Endothelial cell of umbilical vein (primary cell): ENCODE results near the gene ASS1. TPM values are rescaled to one million over a fixed set of nuclear protein-coding genes. Genes with fewer than 3 reads are reported as not detected.

Experiments
- BruUV-seq: library from RNA; stranded (reverse); fragments of 400-500 nt; replicated peaks from 2 replicates; lab custom pipeline; 2021; lab: Mats Ljungman, UMichigan
- CTCF ChIA-PET: fragments of 300-600, 350-600 bp; sonication (Branson Sonifier 250); formaldehyde crosslinking; loops from one replicate; lab custom pipeline; 2021; ENCODE audit warnings: antibody characterized with exemption, inconsistent platforms; lab: Charles Lee
- POLR2A ChIA-PET: fragments of 300-600, 350-600 bp; sonication (Branson Sonifier 250); formaldehyde crosslinking; loops from one replicate; lab custom pipeline; 2021; ENCODE audit warnings: antibody characterized with exemption, inconsistent platforms; lab: Charles Lee
- DNase-seq: peaks from one replicate; pipeline ENCODE4 v3.0.0-alpha.2; 2011; ENCODE audit warnings: low read depth, low spot score
- FAIRE-seq: peaks from 2 replicates; lab custom pipeline; 2011; peaks lifted over from hg19 to GRCh38; lab: Jason Lieb, UNC
- H2AFZ ChIP-seq: 2 replicates; pipeline ENCODE4 v1.6.0; 2012; ENCODE audit warnings: low read depth, low read length, control low read depth, inconsistent platforms
- H3K27ac ChIP-seq: 2 replicates; pipeline ENCODE4 v1.5.1; 2011; ENCODE audit warnings: low read depth, mild to moderate bottlenecking, control low read depth, low read length, moderate library complexity; ENCODE audit not compliant: insufficient read depth
- H3K27me3 ChIP-seq, 2 experiments: 2 replicates each; pipeline versions ENCODE4 v1.6.0 to v1.6.1; 2011; ENCODE audit warnings: low read length in 2 of 2, mixed read lengths in 1 of 2; ENCODE audit not compliant: control insufficient read depth in 2 of 2, insufficient read depth in 2 of 2
- H3K36me3 ChIP-seq, 2 experiments: 2 replicates in 1 of 2; 3 replicates in 1 of 2; pipeline ENCODE4 v1.5.1; 2011; ENCODE audit warnings: low read length in 2 of 2, mild to moderate bottlenecking in 1 of 2, moderate library complexity in 1 of 2; ENCODE audit not compliant: control insufficient read depth in 2 of 2, insufficient read depth in 2 of 2; ENCODE audit errors: extremely low read depth in 1 of 2
- H3K4me1 ChIP-seq: 3 replicates; pipeline ENCODE4 v1.5.1; 2011; ENCODE audit warnings: mild to moderate bottlenecking, low read length; ENCODE audit not compliant: control insufficient read depth, insufficient read depth; ENCODE audit errors: extremely low read depth
- H3K4me2 ChIP-seq: 2 replicates; pipeline ENCODE4 v1.6.1; 2011; ENCODE audit warnings: low read length, control low read depth, mixed read lengths; ENCODE audit not compliant: insufficient read depth
- H3K4me3 ChIP-seq, 3 experiments: fragments of 200-600 bp in 1 of 3; sonication (generic), shearing (Covaris generic) in 1 of 3; replicated peaks in 1 of 3; 2 replicates each; pipeline ENCODE4 v1.5.1; 2011 to 2016; ENCODE audit warnings: control low read depth in 3 of 3, low read length in 3 of 3, mild to moderate bottlenecking in 2 of 3, inconsistent platforms in 1 of 3, low read depth in 1 of 3, moderate library complexity in 1 of 3; ENCODE audit not compliant: insufficient read depth in 1 of 3
- H3K79me2 ChIP-seq: 2 replicates; pipeline ENCODE4 v1.6.0; 2012; ENCODE audit warnings: low read length, inconsistent platforms; ENCODE audit not compliant: control insufficient read depth, insufficient read depth
- H3K9ac ChIP-seq: replicated peaks from 2 replicates; pipeline ENCODE3; 2011; ENCODE audit warnings: low read length, control low read depth; ENCODE audit not compliant: insufficient read depth; ENCODE audit errors: extremely low read depth
- H3K9me1 ChIP-seq: replicated peaks from 3 replicates; pipeline ENCODE4 v1.6.0; 2011; ENCODE audit warnings: mild to moderate bottlenecking, low read length; ENCODE audit not compliant: control insufficient read depth, insufficient read depth; ENCODE audit errors: extremely low read depth
- H3K9me3 ChIP-seq: replicated peaks from 2 replicates; pipeline ENCODE4 v1.5.1; 2012; ENCODE audit warnings: low read length, inconsistent platforms; ENCODE audit not compliant: control insufficient read depth, insufficient read depth
- H4K20me1 ChIP-seq: replicated peaks from 2 replicates; pipeline ENCODE3; 2011; ENCODE audit warnings: mild to moderate bottlenecking, low read length; ENCODE audit not compliant: control insufficient read depth, insufficient read depth; ENCODE audit errors: extremely low read depth
- EZH2 ChIP-seq: IDR thresholded peaks from 2 replicates; pipeline ENCODE4 v1.6.1; 2012; ENCODE audit warnings: borderline replicate concordance, low read depth, mild to moderate bottlenecking, moderate library complexity, low read length, inconsistent platforms; ENCODE audit not compliant: severe bottlenecking
- FOS ChIP-seq: IDR thresholded peaks from 2 replicates; pipeline ENCODE4 v1.6.1; 2011; ENCODE audit warnings: mild to moderate bottlenecking, low read length, moderate library complexity, borderline replicate concordance; ENCODE audit not compliant: insufficient read depth
- MAX ChIP-seq: IDR thresholded peaks from 2 replicates; pipeline ENCODE4 v1.6.1; 2011; ENCODE audit not compliant: insufficient read depth, insufficient read length
- MYC ChIP-seq: IDR thresholded peaks from one replicate; pipeline ENCODE4 v1.6.1; 2011; ENCODE audit warnings: mild to moderate bottlenecking, low read depth, low read length
- POLR2A ChIP-seq: IDR thresholded peaks from 2 replicates; pipeline ENCODE4 v1.6.1; 2012; ENCODE audit warnings: low read depth, mild to moderate bottlenecking, control low read depth, low read length
- POLR2AphosphoS5 ChIP-seq: IDR thresholded peaks from 2 replicates; pipeline ENCODE4 v1.6.1; 2012; ENCODE audit warnings: low read depth, mild to moderate bottlenecking, control low read depth, low read length, moderate library complexity; ENCODE audit not compliant: insufficient read depth
- dilution Hi-C: fragments of 300-500 bp; cut with MboI; formaldehyde crosslinking; loops from one replicate; pipeline ENCODE4 v1.15.0; 2019; ENCODE audit warnings: low sequenced_read_pairs; ENCODE audit not compliant: extremely low pct_ligation_motif_present
- intact Hi-C: fragments of 100-400 bp; cut with micrococcal nuclease; formaldehyde crosslinking; loops from one replicate; pipeline ENCODE4 v1.10.0; 2022
- polyA plus RNA-seq, 4 experiments: library from polyadenylated mRNA; depleted of rRNA in 3 of 4; stranded (reverse) in 3 of 4; unstranded in 1 of 4; fragments of >200 nt; gene quantifications; 2 replicates each; pipeline versions ENCODE4 v1.2.1 to v1.2.3, GENCODE V29; 2011 to 2012; ENCODE audit warnings: missing spikeins in 1 of 4
- total RNA-seq: library from RNA; stranded (reverse); gene quantifications from 2 replicates; pipeline ENCODE4 v1.2.3, GENCODE V29; 2021
- TF ChIP-seq, protein P1 (sequence below), 2 donors: IDR thresholded peaks; 1 replicate in 1 of 2; 2 replicates in 1 of 2; pipeline ENCODE4 v1.5.1; 2011; ENCODE audit warnings: low read length in 2 of 2, mild to moderate bottlenecking in 2 of 2, moderate library complexity in 2 of 2, control low read depth in 1 of 2, inconsistent platforms in 1 of 2, low read depth in 1 of 2; ENCODE audit not compliant: insufficient read depth in 1 of 2; ENCODE audit errors: extremely low read depth in 1 of 2

The ASS1 gene
- total and polyA plus RNA-seq, 2 donors (not counting 3 experiments of a cell fraction or from before 2014, with no cell fraction given) = 3.6 to 12.4 TPM

DNA sequence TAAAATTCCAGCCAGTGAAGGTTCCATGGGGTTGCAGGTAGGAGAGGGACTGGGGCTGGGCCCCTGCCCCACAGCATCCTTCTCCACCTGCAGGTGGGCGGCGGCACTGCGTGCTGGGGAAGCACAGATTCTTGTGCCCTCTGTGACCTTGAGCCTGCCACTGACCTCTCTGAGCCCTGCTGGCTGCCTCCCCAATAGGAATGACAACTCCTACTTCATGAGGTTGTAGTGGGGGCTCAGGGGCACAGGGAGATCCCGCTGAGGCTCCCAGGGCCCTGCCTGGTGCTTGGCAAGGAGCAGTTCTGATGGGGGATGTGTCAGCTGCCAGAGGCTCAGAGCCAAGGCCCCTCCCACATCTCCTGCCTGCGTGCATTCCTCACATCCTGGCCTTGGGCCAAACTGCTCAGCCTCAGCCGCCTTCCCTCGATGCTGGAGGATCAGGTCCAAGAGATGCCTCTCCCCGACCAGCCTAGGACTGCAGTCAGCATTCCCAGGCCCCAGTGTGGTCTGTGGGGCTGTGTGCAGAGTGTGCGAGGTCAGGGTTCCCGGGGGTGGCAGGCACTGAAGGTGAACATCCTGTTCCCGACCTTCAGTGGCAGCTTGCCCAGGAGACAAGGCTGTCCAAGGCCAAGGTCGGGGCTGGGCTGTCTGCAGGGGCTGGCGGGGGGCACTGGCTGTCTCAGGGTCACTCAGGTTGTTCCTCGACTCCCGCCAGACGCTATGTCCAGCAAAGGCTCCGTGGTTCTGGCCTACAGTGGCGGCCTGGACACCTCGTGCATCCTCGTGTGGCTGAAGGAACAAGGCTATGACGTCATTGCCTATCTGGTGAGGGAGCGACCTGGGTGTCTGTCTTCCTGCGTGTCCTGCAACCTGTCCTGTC lies 7.0 kb downstream of the ASS1 start:
- Histone ChIP-seq H3K27me3 (peaks cover 0 to 2% of the 10 kb centered on the region in 2 experiments), H3K4me1 (peaks cover 30% of the 10 kb centered on the region), H3K9me3 (no peaks in the 10 kb centered on the region), H3K79me2 (no peaks in the 10 kb centered on the region), H3K4me3 (no peak overlapping the region), H3K4me2 (no peak overlapping the region), H3K9me1 (no peaks in the 10 kb centered on the region), H3K9ac (no peak overlapping the region), H4K20me1 (no peaks in the 10 kb centered on the region), H3K27ac (no peak overlapping the region), H3K36me3 (no peaks in the 10 kb centered on the region), H2AFZ (no peak overlapping the region)
- BruUV-seq = no TSS peak
- intact Hi-C loops (loop anchor here (5.0 kb wide), 1 partner anchor 396 kb away; no protein-coding TSS in a partner anchor), dilution Hi-C loops (no loop called here)
- ChIA-PET POLR2A (interaction anchor here (0.5 kb wide), 1 partner anchor 1262 kb away, joined by 4 read pairs; no protein-coding TSS in a partner anchor), CTCF (interaction anchor here (1.0 kb wide), 1 partner anchor 232 kb away, joined by 3 read pairs; no protein-coding TSS in a partner anchor)
- no peak for TF ChIP-seq MAX
- no peak for TF ChIP-seq MYC
- TF ChIP-seq EZH2 = no peak
- TF ChIP-seq POLR2AphosphoS5 = peak; percentile 58
- TF ChIP-seq, protein P1, sequence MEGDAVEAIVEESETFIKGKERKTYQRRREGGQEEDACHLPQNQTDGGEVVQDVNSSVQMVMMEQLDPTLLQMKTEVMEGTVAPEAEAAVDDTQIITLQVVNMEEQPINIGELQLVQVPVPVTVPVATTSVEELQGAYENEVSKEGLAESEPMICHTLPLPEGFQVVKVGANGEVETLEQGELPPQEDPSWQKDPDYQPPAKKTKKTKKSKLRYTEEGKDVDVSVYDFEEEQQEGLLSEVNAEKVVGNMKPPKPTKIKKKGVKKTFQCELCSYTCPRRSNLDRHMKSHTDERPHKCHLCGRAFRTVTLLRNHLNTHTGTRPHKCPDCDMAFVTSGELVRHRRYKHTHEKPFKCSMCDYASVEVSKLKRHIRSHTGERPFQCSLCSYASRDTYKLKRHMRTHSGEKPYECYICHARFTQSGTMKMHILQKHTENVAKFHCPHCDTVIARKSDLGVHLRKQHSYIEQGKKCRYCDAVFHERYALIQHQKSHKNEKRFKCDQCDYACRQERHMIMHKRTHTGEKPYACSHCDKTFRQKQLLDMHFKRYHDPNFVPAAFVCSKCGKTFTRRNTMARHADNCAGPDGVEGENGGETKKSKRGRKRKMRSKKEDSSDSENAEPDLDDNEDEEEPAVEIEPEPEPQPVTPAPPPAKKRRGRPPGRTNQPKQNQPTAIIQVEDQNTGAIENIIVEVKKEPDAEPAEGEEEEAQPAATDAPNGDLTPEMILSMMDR (IDR thresholded peaks at IDR 0.05; ENCODE audit: extremely low read depth in 1 of 2, insufficient read depth in 1 of 2, low read depth in 1 of 2, low read length in 2 of 2) = peak; percentile 58 to 74
- no peak for TF ChIP-seq POLR2A
- TF ChIP-seq FOS = no peak
- FAIRE-seq (peak; percentile 97), DNase-seq (peak; percentile 93)
